Astrocyte of the cerebellum (primary cell): Measurements from ENCODE around the gene ZCCHC2.

Source experiments
- DNase-seq: peaks from one replicate; pipeline ENCODE4 v3.0.0-alpha.2; 2011; ENCODE audit warnings: low read depth
- H3K4me3 ChIP-seq: 2 replicates; pipeline ENCODE4 v1.5.1; 2011; ENCODE audit warnings: mild to moderate bottlenecking, low read depth, low read length, moderate library complexity
- in situ Hi-C: cut with HindIII; loops from 2 replicates; pipeline ENCODE4 v1.10.0; 2017; ENCODE audit warnings: low sequenced_read_pairs
- TF ChIP-seq, protein P1 (sequence below): IDR thresholded peaks from 2 replicates; pipeline ENCODE4 v1.5.1; 2012; ENCODE audit warnings: low read length, low read depth, moderate library complexity, mild to moderate bottlenecking; ENCODE audit errors: missing control alignments

ZCCHC2 gene

DNA sequence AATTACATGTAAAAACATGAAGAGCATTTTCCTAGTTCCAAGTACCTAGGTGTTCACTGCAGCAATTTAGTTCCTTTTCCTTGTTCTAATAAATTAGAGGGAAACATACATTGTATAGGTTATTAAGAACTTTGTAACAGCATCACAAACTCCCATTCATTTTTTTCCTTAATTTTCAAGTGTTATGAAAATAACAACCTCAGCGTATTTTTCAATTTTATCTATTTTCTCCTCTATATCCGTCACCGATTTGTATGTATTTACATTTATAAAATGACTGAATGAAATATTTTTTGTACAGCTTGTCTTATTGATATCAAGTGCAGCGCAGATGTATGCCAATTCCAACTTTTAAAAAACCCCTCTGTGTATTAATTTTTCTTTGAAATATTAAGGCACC lies 44.0 kb downstream of the ZCCHC2 start:
- no peak overlapping the region for H3K4me3 ChIP-seq
- TF ChIP-seq, protein P1, sequence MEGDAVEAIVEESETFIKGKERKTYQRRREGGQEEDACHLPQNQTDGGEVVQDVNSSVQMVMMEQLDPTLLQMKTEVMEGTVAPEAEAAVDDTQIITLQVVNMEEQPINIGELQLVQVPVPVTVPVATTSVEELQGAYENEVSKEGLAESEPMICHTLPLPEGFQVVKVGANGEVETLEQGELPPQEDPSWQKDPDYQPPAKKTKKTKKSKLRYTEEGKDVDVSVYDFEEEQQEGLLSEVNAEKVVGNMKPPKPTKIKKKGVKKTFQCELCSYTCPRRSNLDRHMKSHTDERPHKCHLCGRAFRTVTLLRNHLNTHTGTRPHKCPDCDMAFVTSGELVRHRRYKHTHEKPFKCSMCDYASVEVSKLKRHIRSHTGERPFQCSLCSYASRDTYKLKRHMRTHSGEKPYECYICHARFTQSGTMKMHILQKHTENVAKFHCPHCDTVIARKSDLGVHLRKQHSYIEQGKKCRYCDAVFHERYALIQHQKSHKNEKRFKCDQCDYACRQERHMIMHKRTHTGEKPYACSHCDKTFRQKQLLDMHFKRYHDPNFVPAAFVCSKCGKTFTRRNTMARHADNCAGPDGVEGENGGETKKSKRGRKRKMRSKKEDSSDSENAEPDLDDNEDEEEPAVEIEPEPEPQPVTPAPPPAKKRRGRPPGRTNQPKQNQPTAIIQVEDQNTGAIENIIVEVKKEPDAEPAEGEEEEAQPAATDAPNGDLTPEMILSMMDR = no peak
- in situ Hi-C loops = no loop called here
- DNase-seq = no peak

DNA sequence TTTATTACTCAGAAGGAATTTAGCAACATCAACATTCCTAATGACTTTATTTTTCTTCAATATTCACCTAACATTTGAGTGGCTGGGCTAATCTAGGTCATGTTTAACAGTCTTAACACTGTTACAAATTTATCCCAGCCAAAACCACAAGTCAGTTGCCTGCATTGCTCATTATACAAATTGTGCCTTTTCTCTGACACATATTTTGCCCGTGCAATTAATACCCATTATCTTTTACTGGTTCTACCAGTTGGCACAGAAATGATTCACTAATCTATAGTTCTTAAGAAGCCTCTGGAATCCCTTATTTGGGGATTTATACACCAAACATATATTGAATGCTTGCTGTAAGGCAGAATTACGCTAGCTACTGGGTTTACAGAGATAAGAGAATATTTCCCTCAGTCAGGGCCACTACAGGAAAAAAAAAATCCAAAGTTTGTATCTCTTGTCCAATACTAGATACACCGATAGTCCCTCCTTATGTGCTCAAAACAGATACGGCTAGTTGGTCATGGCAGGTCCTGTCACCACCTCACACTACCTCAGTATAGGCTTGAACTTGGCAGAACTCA lies 46.3 kb downstream of the ZCCHC2 start:
- H3K4me3 ChIP-seq = no peak overlapping the region
- TF ChIP-seq, protein P1 = no peak
- no peak for DNase-seq
- in situ Hi-C loops = no loop called here

DNA sequence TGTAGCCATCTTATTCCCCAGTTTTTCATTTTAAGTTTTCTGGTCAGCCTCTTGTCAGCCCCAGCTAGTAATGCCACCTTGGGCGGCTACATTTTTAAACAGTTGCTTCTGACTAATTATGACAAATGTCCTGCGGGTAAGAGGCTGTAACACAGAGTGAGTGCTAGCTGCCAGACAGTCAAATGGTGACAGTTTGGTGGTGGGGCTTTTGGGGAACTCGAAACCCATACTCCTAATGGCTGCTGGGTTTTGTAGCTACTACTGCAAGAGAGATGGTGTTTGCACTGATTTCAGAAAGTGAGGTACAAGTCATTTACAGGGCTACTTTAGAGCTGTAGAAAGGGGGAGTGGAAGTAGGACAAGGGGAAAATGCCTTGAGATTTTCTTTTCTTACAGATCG lies 48.2 kb downstream of the ZCCHC2 start:
- TF ChIP-seq, protein P1 = no peak

DNA sequence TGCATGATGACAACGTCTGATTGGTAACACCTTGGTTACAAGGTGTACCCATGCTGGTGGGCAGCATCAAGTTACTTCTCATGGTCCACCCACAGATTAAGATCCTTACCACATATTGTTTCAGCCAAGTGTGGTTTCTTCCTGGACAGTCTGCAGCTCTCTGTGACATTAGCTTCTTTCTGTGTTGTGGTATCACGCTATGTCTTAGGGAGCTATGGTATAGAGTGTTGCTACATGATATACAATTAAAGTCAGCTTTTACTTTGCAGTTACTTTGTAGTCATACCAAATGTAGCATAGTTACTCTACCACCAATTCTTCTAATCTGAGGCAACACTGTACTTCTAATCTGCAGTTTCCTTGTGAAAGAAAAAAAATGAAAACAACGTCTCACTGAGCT lies 48.8 kb downstream of the ZCCHC2 start:
- no peak overlapping the region for H3K4me3 ChIP-seq
- in situ Hi-C loops = no loop called here
- DNase-seq = no peak
- TF ChIP-seq, protein P1 = no peak

More for the DNA sequence above, 48.2 kb downstream of the ZCCHC2 start:
- in situ Hi-C loops = no loop called here
- H3K4me3 ChIP-seq = no peak overlapping the region
- DNase-seq = no peak

DNA sequence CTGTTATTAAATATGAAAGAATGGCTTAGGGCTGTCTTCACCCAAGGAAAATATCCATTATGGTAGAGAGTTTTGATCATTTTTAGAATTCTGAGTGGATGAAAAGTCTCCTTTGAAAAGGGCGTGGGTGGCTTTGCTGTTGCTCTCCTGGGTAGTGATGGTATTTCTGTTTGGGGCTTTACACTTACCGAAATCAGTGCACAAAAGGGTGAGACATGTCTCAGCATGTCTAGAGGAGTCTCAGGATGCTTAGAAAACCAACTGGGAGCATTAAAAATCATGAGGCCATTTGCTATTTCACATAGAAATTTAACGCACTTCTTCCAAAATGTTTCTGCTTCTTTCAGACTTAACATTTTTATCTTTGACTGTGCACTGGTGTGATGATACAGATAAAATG lies 49.6 kb downstream of the ZCCHC2 start:
- TF ChIP-seq, protein P1 = no peak
- no peak for DNase-seq
- in situ Hi-C loops = no loop called here

DNA sequence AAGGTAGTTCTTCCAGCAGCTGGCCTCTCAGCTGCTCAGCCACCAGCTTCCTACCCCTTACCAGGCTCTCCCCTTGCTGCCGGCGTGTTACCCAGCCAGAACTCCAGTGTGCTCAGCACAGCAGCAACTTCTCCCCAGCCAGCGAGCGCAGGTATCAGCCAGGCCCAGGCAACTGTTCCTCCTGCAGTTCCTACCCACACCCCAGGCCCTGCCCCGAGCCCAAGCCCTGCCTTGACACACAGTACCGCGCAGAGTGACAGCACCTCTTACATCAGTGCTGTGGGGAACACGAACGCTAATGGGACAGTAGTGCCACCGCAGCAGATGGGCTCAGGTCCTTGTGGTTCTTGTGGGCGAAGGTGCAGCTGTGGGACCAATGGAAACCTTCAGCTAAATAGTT lies 52.0 kb downstream of the ZCCHC2 start:
- DNase-seq = no peak
- in situ Hi-C loops = loop anchor here (25.0 kb wide), 2 partner anchors 387 to 413 kb away; partner anchors contain the start of genes PIGN and RELCH
- TF ChIP-seq, protein P1 = no peak
- H3K4me3 ChIP-seq = no peak overlapping the region

More for the DNA sequence above, 49.6 kb downstream of the ZCCHC2 start:
- H3K4me3 ChIP-seq = no peak overlapping the region
